Sigmoid colon (tissue), 7 donors: ENCODE results near the gene USB1. TPM values are rescaled to one million over a fixed set of nuclear protein-coding genes. Genes with fewer than 3 reads are reported as not detected.

Experiments used
- DNase-seq: peaks from one replicate; pipeline ENCODE4 v3.0.0-alpha.2; 2019
- H3K27ac ChIP-seq, 4 donors: fragments of 200-600 bp; sonication (generic); one replicate each; pipeline ENCODE4 v1.5.1; 2016 to 2019; ENCODE audit warnings: mild to moderate bottlenecking in 1 of 4
- H3K27me3 ChIP-seq, 3 donors: fragments of 200-600 bp; sonication (generic); one replicate each; pipeline ENCODE4 v1.5.1; 2019; ENCODE audit warnings: mild to moderate bottlenecking in 1 of 3
- H3K36me3 ChIP-seq, 4 donors: fragments of 200-600 bp; sonication (generic); one replicate each; pipeline ENCODE4 v1.5.1; 2016 to 2019
- H3K4me1 ChIP-seq, 4 donors: fragments of 200-600 bp; sonication (generic); one replicate each; pipeline ENCODE4 v1.5.1; 2017 to 2019
- H3K4me3 ChIP-seq, 4 donors: fragments of 200-600 bp; sonication (generic); one replicate each; pipeline ENCODE4 v1.5.1; 2017 to 2019; ENCODE audit warnings: mild to moderate bottlenecking in 2 of 4, moderate library complexity in 1 of 4
- H3K9me3 ChIP-seq, 4 donors: fragments of 200-600 bp in 3 of 4; sonication (generic) in 3 of 4; one replicate each; pipeline versions ENCODE4 v1.5.1 to v1.6.1; 2013 to 2019
- CTCF ChIP-seq, 4 experiments: fragments of 450-650 bp in 3 of 4; fragments of 200-600 bp in 1 of 4; IDR thresholded peaks; one replicate each; pipeline ENCODE4 v1.5.1; 2016 to 2019; ENCODE audit warnings: antibody characterized with exemption in 4 of 4, mild to moderate bottlenecking in 3 of 4, moderate library complexity in 2 of 4
- EP300 ChIP-seq, 4 donors: sonication (generic); formaldehyde crosslinking; IDR thresholded peaks; one replicate each; pipeline ENCODE4 v1.6.1; 2017; ENCODE audit warnings: antibody characterized with exemption in 4 of 4
- POLR2A ChIP-seq, 2 donors: fragments of 450-650 bp; IDR thresholded peaks; one replicate each; pipeline ENCODE4 v1.6.1; 2016; ENCODE audit warnings: antibody characterized with exemption in 2 of 2, mild to moderate bottlenecking in 2 of 2, moderate library complexity in 2 of 2
- POLR2AphosphoS5 ChIP-seq, 4 donors: sonication (generic); formaldehyde crosslinking; IDR thresholded peaks; one replicate each; pipeline ENCODE4 v1.6.1; 2017; ENCODE audit warnings: antibody characterized with exemption in 4 of 4
- WGBS, 2 donors: extraction: QIAGEN DNeasy Blood & Tissue Kit; methylation state at CpG; one replicate each; pipeline ENCODE4 v1.1.7; 2013; 5-methylcytosine and 5-hydroxymethylcytosine counted together
- intact Hi-C: fragments of 100-400 bp; cut with DNase I; formaldehyde crosslinking; loops from one replicate; pipeline ENCODE4 v1.15.1; 2023
- polyA plus RNA-seq, 3 donors: library from polyadenylated mRNA; stranded (reverse); fragments of 200-250 nt; gene quantifications; one replicate each; pipeline ENCODE4 v1.2.3, GENCODE V29; 2013
- total RNA-seq, 4 donors: library from RNA; depleted of rRNA; stranded (reverse); fragments of >200 nt; gene quantifications; one replicate each; pipeline ENCODE4 v1.1.0, GENCODE V29; 2016
- donor health status: healthy with polysubstance abuse.
- donor health status: Bipolar disorder and iron deficiency.
- donor health status: healthy.

The USB1 gene
- total and polyA plus RNA-seq, 7 donors = 19.9 to 44.9 (median 36.6) TPM

GRCh38 chr16:58048494-58049231 lies 47.5 kb downstream of the USB1 start:
- 90 to 91% methylated on average over 13 of the region's 13 CpGs for WGBS, 2 donors
- Histone ChIP-seq H3K4me1 (no peaks in the 10 kb centered on the region), H3K27ac (no peak overlapping the region), H3K9me3 (no peaks in the 10 kb centered on the region), H3K27me3 (no peaks in the 10 kb centered on the region), H3K36me3 (peaks cover 0 to 14% (median under 1%) of the 10 kb centered on the region in 4 donors), H3K4me3 (no peak overlapping the region)
- intact Hi-C loops = no loop called here
- DNase-seq = no peak
- TF ChIP-seq EP300 (IDR thresholded peaks at IDR 0.05) = no peak
- no peak for TF ChIP-seq CTCF (IDR thresholded peaks at IDR 0.05)
- no peak for TF ChIP-seq POLR2AphosphoS5 (IDR thresholded peaks at IDR 0.05)
- no peak for TF ChIP-seq POLR2A (IDR thresholded peaks at IDR 0.05)

- intact Hi-C loops = no loop called here
- TF ChIP-seq EP300 (IDR thresholded peaks at IDR 0.05) (no peak), POLR2AphosphoS5 (IDR thresholded peaks at IDR 0.05) (no peak), POLR2A (IDR thresholded peaks at IDR 0.05) (no peak), CTCF (IDR thresholded peaks at IDR 0.05) (no peak)
- WGBS, 2 donors = 79 to 81% methylated on average over 17 of the region's 17 CpGs
- Histone ChIP-seq H3K27ac (no peak overlapping the region), H3K36me3 (peaks cover 0 to 9% (median 0%) of the 10 kb centered on the region in 4 donors), H3K4me1 (no peaks in the 10 kb centered on the region), H3K4me3 (no peak overlapping the region), H3K27me3 (no peaks in the 10 kb centered on the region), H3K9me3 (no peaks in the 10 kb centered on the region)
- no peak for DNase-seq
Measured at GRCh38 chr16:58049232-58050185, 48.3 kb downstream of the USB1 start.

- Histone ChIP-seq H3K4me1 (no peaks in the 10 kb centered on the region), H3K27me3 (no peaks in the 10 kb centered on the region), H3K27ac (no peak overlapping the region), H3K4me3 (no peak overlapping the region), H3K36me3 (no peaks in the 10 kb centered on the region), H3K9me3 (no peaks in the 10 kb centered on the region)
- intact Hi-C loops = no loop called here
- no peak for TF ChIP-seq POLR2A (IDR thresholded peaks at IDR 0.05)
- no peak for TF ChIP-seq CTCF (IDR thresholded peaks at IDR 0.05)
- TF ChIP-seq EP300 (IDR thresholded peaks at IDR 0.05) = no peak
- TF ChIP-seq POLR2AphosphoS5 (IDR thresholded peaks at IDR 0.05) = no peak
- DNase-seq = no peak
- WGBS, 2 donors = 75 to 86% methylated on average over 2 of the region's 2 CpGs
Measured at GRCh38 chr16:58051296-58051695, 50.1 kb downstream of the USB1 start.

GRCh38 chr16:58051821-58052603 lies 50.8 kb downstream of the USB1 start:
- Histone ChIP-seq H3K36me3 (no peaks in the 10 kb centered on the region), H3K9me3 (no peaks in the 10 kb centered on the region), H3K4me1 (no peaks in the 10 kb centered on the region), H3K4me3 (no peak overlapping the region), H3K27me3 (no peaks in the 10 kb centered on the region), H3K27ac (no peak overlapping the region)
- WGBS, 2 donors = 78 to 79% methylated on average over 10 of the region's 10 CpGs
- no peak for TF ChIP-seq POLR2A (IDR thresholded peaks at IDR 0.05)
- TF ChIP-seq POLR2AphosphoS5 (IDR thresholded peaks at IDR 0.05) = no peak
- TF ChIP-seq EP300 (IDR thresholded peaks at IDR 0.05) = no peak
- TF ChIP-seq CTCF (IDR thresholded peaks at IDR 0.05) = no peak
- no peak for DNase-seq
- intact Hi-C loops = no loop called here
